Osteoblast (primary cell): ENCODE data around the gene SH3RF2. TPM values are rescaled to one million over a fixed set of nuclear protein-coding genes. Genes with fewer than 3 reads are reported as not detected.
A peak's percentile ranks its signal among the peaks of the same experiment; 100 is the strongest.

Experiments used
- DNase-seq: peaks from one replicate; pipeline ENCODE4 v3.0.0; 2011; ENCODE audit warnings: low spot score, mixed read lengths; ENCODE audit not compliant: insufficient read length; ENCODE audit errors: missing footprints
- H2AFZ ChIP-seq: 2 replicates; pipeline ENCODE4 v1.6.0; 2011; ENCODE audit warnings: mild to moderate bottlenecking, low read length
- H3K27ac ChIP-seq: 2 replicates; pipeline ENCODE4 v1.5.1; 2011; ENCODE audit warnings: mild to moderate bottlenecking, low read depth, low read length, moderate library complexity
- H3K27me3 ChIP-seq: 2 replicates; pipeline ENCODE4 v1.6.0; 2012; ENCODE audit warnings: mild to moderate bottlenecking, control low read depth, inconsistent platforms, low read length, moderate library complexity; ENCODE audit not compliant: insufficient read depth
- H3K36me3 ChIP-seq: 2 replicates; pipeline ENCODE4 v1.5.1; 2011; ENCODE audit warnings: mild to moderate bottlenecking, low read length, control low read depth, moderate library complexity; ENCODE audit not compliant: insufficient read depth
- H3K4me1 ChIP-seq: 2 replicates; pipeline ENCODE4 v1.5.1; 2011; ENCODE audit warnings: mild to moderate bottlenecking, low read length, control low read depth, moderate library complexity; ENCODE audit not compliant: insufficient read depth
- H3K4me2 ChIP-seq: 2 replicates; pipeline ENCODE4 v1.6.0; 2011; ENCODE audit warnings: mild to moderate bottlenecking, low read length; ENCODE audit not compliant: insufficient read depth
- H3K4me3 ChIP-seq: fragments of 200-600 bp; sonication (generic); 3 replicates; pipeline ENCODE4 v1.5.1; 2012; ENCODE audit warnings: mild to moderate bottlenecking, low read length, inconsistent platforms; ENCODE audit not compliant: insufficient read depth
- H3K79me2 ChIP-seq: 2 replicates; pipeline ENCODE4 v1.6.0; 2012; ENCODE audit warnings: mild to moderate bottlenecking, low read length, control low read depth, inconsistent platforms; ENCODE audit not compliant: insufficient read depth
- H3K9me3 ChIP-seq: 2 replicates; pipeline ENCODE4 v1.5.1; 2011; ENCODE audit warnings: low read depth, low read length, control low read depth
- H4K20me1 ChIP-seq: 2 replicates; pipeline ENCODE4 v1.6.0; 2012; ENCODE audit warnings: mild to moderate bottlenecking, low read length, control low read depth; ENCODE audit not compliant: insufficient read depth
- CTCF ChIP-seq: IDR thresholded peaks from 2 replicates; pipeline ENCODE4 v1.5.1; 2011; ENCODE audit warnings: mild to moderate bottlenecking, low read depth, low read length, moderate library complexity; ENCODE audit errors: extremely low read depth
- total RNA-seq: library from RNA; depleted of rRNA; stranded (reverse); fragments of >200 nt; gene quantifications from 2 replicates; pipeline ENCODE4 v1.2.3, GENCODE V29; 2012

SH3RF2 gene
- total RNA-seq, 1 donor, result 4.0 TPM

- no peak for DNase-seq
- Histone ChIP-seq H3K4me3 (no peak overlapping the region), H3K9me3 (no peaks in the 10 kb centered on the region)
These were observed 80.5 kb downstream of the SH3RF2 start for GRCh38 chr5:146016764-146017484.

GRCh38 chr5:146018514-146019375 is 82.4 kb downstream of the SH3RF2 start:
- Histone ChIP-seq H3K4me2 (no peak overlapping the region), H3K4me1 (no peaks in the 10 kb centered on the region), H4K20me1 (no peaks in the 10 kb centered on the region), H3K36me3 (no peaks in the 10 kb centered on the region), H3K79me2 (no peaks in the 10 kb centered on the region), H3K9me3 (no peaks in the 10 kb centered on the region), H3K4me3 (no peak overlapping the region), H2AFZ (no peak overlapping the region), H3K27me3 (no peaks in the 10 kb centered on the region), H3K27ac (no peak overlapping the region)
- no peak for TF ChIP-seq CTCF
- no peak for DNase-seq

More at GRCh38 chr5:146016764-146017484, 80.5 kb downstream of the SH3RF2 start:
- H3K4me2 ChIP-seq, result no peak overlapping the region
- no peaks in the 10 kb centered on the region for H3K36me3 ChIP-seq
- H3K27me3 ChIP-seq, result no peaks in the 10 kb centered on the region
- no peak for TF ChIP-seq CTCF
- H2AFZ ChIP-seq, result peak overlapping the region; percentile 48
- no peaks in the 10 kb centered on the region for H3K4me1 ChIP-seq
- H3K79me2 ChIP-seq, result no peaks in the 10 kb centered on the region
- no peak overlapping the region for H3K27ac ChIP-seq
- no peaks in the 10 kb centered on the region for H4K20me1 ChIP-seq

GRCh38 chr5:146020100-146020499 is 83.7 kb downstream of the SH3RF2 start:
- DNase-seq, result no peak
- H3K27ac ChIP-seq, result no peak overlapping the region
- no peaks in the 10 kb centered on the region for H3K9me3 ChIP-seq
- no peak overlapping the region for H2AFZ ChIP-seq
- H3K27me3 ChIP-seq, result no peaks in the 10 kb centered on the region
- H3K4me1 ChIP-seq, result no peaks in the 10 kb centered on the region
- H3K36me3 ChIP-seq, result no peaks in the 10 kb centered on the region
- H4K20me1 ChIP-seq, result no peaks in the 10 kb centered on the region
- H3K4me2 ChIP-seq, result no peak overlapping the region
- no peak for TF ChIP-seq CTCF
- no peaks in the 10 kb centered on the region for H3K79me2 ChIP-seq
- no peak overlapping the region for H3K4me3 ChIP-seq

DNA sequence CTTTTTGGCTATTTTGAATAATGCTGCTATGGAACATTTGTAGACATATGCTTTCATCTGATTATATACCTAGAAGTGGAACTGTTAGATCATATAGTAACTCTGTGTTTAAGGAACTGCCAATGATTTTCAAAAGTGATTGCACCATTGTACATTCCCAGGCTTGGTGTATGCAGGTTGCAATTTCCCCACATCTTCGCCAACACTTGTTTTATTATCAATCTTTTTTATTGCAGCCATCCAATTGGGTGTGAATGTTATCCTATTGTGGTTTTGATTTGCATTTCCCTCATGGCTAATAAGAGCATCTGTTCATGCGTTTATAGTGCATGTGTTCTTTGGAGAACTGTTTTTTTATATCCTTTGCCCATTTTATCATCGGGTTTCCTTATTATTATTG is 87.7 kb downstream of the SH3RF2 start:
- H3K27me3 ChIP-seq, result no peaks in the 10 kb centered on the region
- TF ChIP-seq CTCF, result no peak
- no peak overlapping the region for H2AFZ ChIP-seq
- H4K20me1 ChIP-seq, result no peaks in the 10 kb centered on the region
- no peaks in the 10 kb centered on the region for H3K36me3 ChIP-seq
- no peaks in the 10 kb centered on the region for H3K9me3 ChIP-seq
- no peak overlapping the region for H3K27ac ChIP-seq
- H3K4me3 ChIP-seq, result no peak overlapping the region
- no peaks in the 10 kb centered on the region for H3K4me1 ChIP-seq
- DNase-seq, result no peak
- no peaks in the 10 kb centered on the region for H3K79me2 ChIP-seq
- H3K4me2 ChIP-seq, result no peak overlapping the region
